Measurements from ENCODE around the gene PRR23E.

The PRR23E gene

DNA sequence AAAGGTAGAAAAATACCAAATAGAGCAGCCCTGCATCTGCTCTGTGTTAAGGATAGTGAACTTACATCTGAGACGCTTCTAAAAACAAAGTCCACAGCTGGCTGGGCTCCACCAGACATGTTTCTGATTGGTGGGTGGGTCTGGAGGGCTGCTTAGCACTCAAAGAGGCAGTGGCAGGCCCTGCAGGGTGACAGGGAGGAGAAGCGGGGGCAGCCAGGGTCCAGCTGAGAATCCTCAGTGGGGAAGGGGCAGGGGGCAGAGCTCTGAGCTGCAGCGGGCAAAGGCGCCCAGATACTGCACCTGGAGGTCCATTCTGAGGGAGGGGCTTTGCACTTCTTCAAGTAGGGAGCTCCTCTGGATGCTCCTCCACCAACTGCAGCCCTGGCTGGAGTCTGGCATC, 28.1 kb downstream of the PRR23E start:
- no peak for DNase-seq (ENCODE audit: low read depth)
- H3K4me3 ChIP-seq (ENCODE audit: low read depth, low read length): no peak overlapping the region

- H3K4me3 ChIP-seq (ENCODE audit: low read depth, low read length): no peak overlapping the region
- DNase-seq (ENCODE audit: low read depth): no peak
Measured at GRCh38 chr3:127221446-127222035, 28.6 kb downstream of the PRR23E start.

GRCh38 chr3:127222163-127222562, 29.2 kb downstream of the PRR23E start:
- no peak for DNase-seq (ENCODE audit: low read depth)
- H3K4me3 ChIP-seq (ENCODE audit: low read depth, low read length): no peak overlapping the region

- H3K4me3 ChIP-seq (ENCODE audit: low read depth, low read length): no peak overlapping the region
- no peak for DNase-seq (ENCODE audit: low read depth)
Measured at GRCh38 chr3:127222664-127223063, 29.7 kb downstream of the PRR23E start.

- DNase-seq (ENCODE audit: low read depth): no peak
- no peak overlapping the region for H3K4me3 ChIP-seq (ENCODE audit: low read depth, low read length)
Measured at GRCh38 chr3:127224118-127224517, 31.2 kb downstream of the PRR23E start.

GRCh38 chr3:127226457-127226856, 33.5 kb downstream of the PRR23E start:
- DNase-seq (ENCODE audit: low read depth): no peak

GRCh38 chr3:127226946-127227842, 34.3 kb downstream of the PRR23E start:
- DNase-seq (ENCODE audit: low read depth): no peak

More at GRCh38 chr3:127226457-127226856, 33.5 kb downstream of the PRR23E start:
- no peak overlapping the region for H3K4me3 ChIP-seq (ENCODE audit: low read depth, low read length)

GRCh38 chr3:127228866-127229265, 35.9 kb downstream of the PRR23E start:
- no peak overlapping the region for H3K4me3 ChIP-seq (ENCODE audit: low read depth, low read length)
- no peak for DNase-seq (ENCODE audit: low read depth)

More at GRCh38 chr3:127226946-127227842, 34.3 kb downstream of the PRR23E start:
- H3K4me3 ChIP-seq (ENCODE audit: low read depth, low read length): no peak overlapping the region

DNA sequence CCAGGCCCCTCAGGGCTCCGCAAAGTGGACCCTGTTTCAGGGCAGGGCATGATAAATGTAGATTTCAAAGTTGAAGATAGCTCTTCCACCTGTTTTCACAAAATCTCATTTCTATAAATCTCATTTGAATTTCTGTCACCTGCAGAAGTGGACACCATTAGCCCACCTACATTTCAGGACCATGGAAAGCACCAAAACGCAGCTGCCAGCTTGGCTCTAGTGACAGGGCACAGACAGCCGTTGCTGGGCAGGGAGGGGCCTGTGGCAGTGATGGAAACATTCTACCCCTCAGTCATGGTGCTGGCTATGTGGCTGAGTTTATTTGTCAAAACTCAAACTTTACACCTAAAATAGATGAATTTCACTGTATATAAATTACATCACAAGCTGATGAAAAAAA, 40.4 kb downstream of the PRR23E start:
- no peak overlapping the region for H3K4me3 ChIP-seq (ENCODE audit: low read depth, low read length)
- no peak for DNase-seq (ENCODE audit: low read depth)

GRCh38 chr3:127234778-127235177, 41.8 kb downstream of the PRR23E start:
- H3K4me3 ChIP-seq (ENCODE audit: low read depth, low read length): no peak overlapping the region
- no peak for DNase-seq (ENCODE audit: low read depth)

GRCh38 chr3:127235706-127236105, 42.8 kb downstream of the PRR23E start:
- H3K4me3 ChIP-seq (ENCODE audit: low read depth, low read length): no peak overlapping the region
- DNase-seq (ENCODE audit: low read depth): no peak

DNA sequence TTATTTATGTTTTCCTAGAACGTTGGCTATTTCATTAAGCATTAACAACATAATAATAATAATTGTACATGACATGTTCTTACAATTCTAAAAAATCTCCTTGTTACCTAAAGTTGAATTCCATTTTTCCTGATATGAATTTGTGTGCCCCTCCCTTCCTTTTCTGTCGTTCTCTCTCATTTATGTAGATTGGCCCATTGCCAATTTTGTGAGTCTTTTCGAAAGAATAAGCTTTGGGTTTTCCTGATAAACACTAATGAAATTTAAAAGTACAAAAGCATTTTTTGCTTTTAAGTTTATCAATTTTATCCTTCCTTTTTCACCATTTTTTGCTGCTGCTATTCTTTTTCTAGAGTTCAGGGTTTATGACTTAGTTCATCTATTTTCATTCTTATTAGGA, 44.9 kb downstream of the PRR23E start:
- no peak for DNase-seq (ENCODE audit: low read depth)
- H3K4me3 ChIP-seq (ENCODE audit: low read depth, low read length): no peak overlapping the region

DNA sequence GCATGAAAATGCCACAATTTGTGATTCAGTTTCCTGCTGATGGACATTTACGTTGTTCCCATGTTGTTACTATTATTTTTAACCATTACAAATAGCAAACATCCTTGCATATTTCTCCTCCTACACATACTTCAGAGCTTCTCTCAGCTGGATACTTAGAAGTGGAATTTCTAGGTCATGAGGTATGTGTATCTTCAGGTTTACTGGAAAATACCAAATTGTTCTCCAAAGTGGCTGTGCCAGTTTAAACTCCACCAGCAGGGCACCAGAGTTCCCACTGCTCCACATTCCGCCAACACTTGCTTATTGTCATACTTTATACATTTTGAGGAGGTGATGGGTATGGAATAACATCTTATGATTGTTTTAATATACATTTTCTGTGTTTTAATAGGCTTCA, 45.7 kb downstream of the PRR23E start:
- no peak overlapping the region for H3K4me3 ChIP-seq (ENCODE audit: low read depth, low read length)
- no peak for DNase-seq (ENCODE audit: low read depth)

GRCh38 chr3:127247292-127247691, 54.4 kb downstream of the PRR23E start:
- DNase-seq (ENCODE audit: low read depth): no peak
- no peak overlapping the region for H3K4me3 ChIP-seq (ENCODE audit: low read depth, low read length)
